IMR-90 (cell line): ENCODE data around the gene PCBP4. TPM values are rescaled to one million over a fixed set of nuclear protein-coding genes. Genes with fewer than 3 reads are reported as not detected.

ENCODE experiments used
- ATAC-seq: fragments of 200-7000 bp; cut with Tn5 transposase; 2 replicates; pipeline ENCODE4 v1.9.1; 2020; ENCODE audit warnings: low read depth, mild to moderate bottlenecking, moderate library complexity
- BruUV-seq: library from RNA; stranded (reverse); fragments of 400-500 nt; replicated peaks from 2 replicates; lab custom pipeline; 2021; lab: Mats Ljungman, UMichigan
- CTCF ChIA-PET: fragments of 300-600 bp; formaldehyde crosslinking; extraction: SDS; loops from one replicate; lab custom pipeline; 2021; ENCODE audit warnings: antibody characterized with exemption; lab: Yijun Ruan, JAX
- POLR2A ChIA-PET: fragments of 300-600 bp; sonication (Branson Sonifier 250); formaldehyde crosslinking; loops from one replicate; lab custom pipeline; 2022; ENCODE audit warnings: antibody characterized with exemption; ENCODE audit not compliant: unreplicated experiment; lab: Charles Lee
- DNase-seq: peaks from one replicate; pipeline ENCODE4 v3.0.0; 2013
- H2AFZ ChIP-seq: replicated peaks from 2 replicates; pipeline ENCODE3; 2013; ENCODE audit warnings: low read length, mild to moderate bottlenecking; ENCODE audit not compliant: poor library complexity
- H2AK5ac ChIP-seq: 2 replicates; pipeline ENCODE4 v1.6.1; 2013; ENCODE audit warnings: low read depth, low read length, inconsistent platforms
- H2AK9ac ChIP-seq: replicated peaks from 2 replicates; pipeline ENCODE3; 2013; ENCODE audit warnings: mild to moderate bottlenecking, low read depth, low read length, moderate library complexity; ENCODE audit not compliant: poor library complexity
- H2BK120ac ChIP-seq: 2 replicates; pipeline ENCODE4 v1.6.1; 2013; ENCODE audit warnings: low read depth, low read length, inconsistent platforms
- H2BK15ac ChIP-seq: 3 replicates; pipeline ENCODE4 v1.6.1; 2013; ENCODE audit warnings: low read depth, low read length, inconsistent platforms
- H2BK20ac ChIP-seq: 2 replicates; pipeline ENCODE4 v1.6.1; 2013; ENCODE audit warnings: low read depth, mild to moderate bottlenecking, inconsistent platforms, low read length, moderate library complexity
- H2BK5ac ChIP-seq: 2 replicates; pipeline ENCODE4 v1.6.1; 2013; ENCODE audit warnings: mild to moderate bottlenecking, low read depth, low read length, inconsistent platforms; ENCODE audit not compliant: poor library complexity, severe bottlenecking
- H3K14ac ChIP-seq: replicated peaks from 2 replicates; pipeline ENCODE4 v1.6.1; 2013; ENCODE audit warnings: low read depth, low read length, inconsistent platforms
- H3K18ac ChIP-seq: 2 replicates; pipeline ENCODE4 v1.6.1; 2013; ENCODE audit warnings: low read depth, low read length, control low read depth
- H3K23ac ChIP-seq: 2 replicates; pipeline ENCODE4 v1.6.1; 2013; ENCODE audit warnings: low read depth, low read length, inconsistent platforms
- H3K27ac ChIP-seq: 2 replicates; pipeline ENCODE4 v1.5.1; 2013; ENCODE audit warnings: mild to moderate bottlenecking, control low read depth, low read length; ENCODE audit not compliant: insufficient read depth
- H3K27me3 ChIP-seq: 2 replicates; pipeline ENCODE4 v1.6.1; 2013; ENCODE audit warnings: low read length; ENCODE audit not compliant: control insufficient read depth, insufficient read depth
- H3K36me3 ChIP-seq: 2 replicates; pipeline ENCODE4 v1.6.1; 2013; ENCODE audit warnings: low read length, mixed read lengths; ENCODE audit not compliant: control insufficient read depth, insufficient read depth
- H3K4ac ChIP-seq: 2 replicates; pipeline ENCODE4 v1.6.1; 2013; ENCODE audit warnings: low read depth, low read length, inconsistent platforms
- H3K4me1 ChIP-seq: 2 replicates; pipeline ENCODE4 v1.6.1; 2013; ENCODE audit warnings: low read length, mixed read lengths; ENCODE audit not compliant: control insufficient read depth, insufficient read depth
- H3K4me2 ChIP-seq: 2 replicates; pipeline ENCODE4 v1.6.1; 2013; ENCODE audit warnings: low read depth, mild to moderate bottlenecking, control low read depth, low read length, moderate library complexity
- H3K4me3 ChIP-seq: 2 replicates; pipeline ENCODE4 v1.5.1; 2013; ENCODE audit warnings: low read depth, mild to moderate bottlenecking, control low read depth, low read length, moderate library complexity; ENCODE audit not compliant: insufficient read depth
- H3K56ac ChIP-seq: 2 replicates; pipeline ENCODE4 v1.6.1; 2013; ENCODE audit warnings: low read length, inconsistent platforms; ENCODE audit not compliant: insufficient read depth; ENCODE audit errors: extremely low read depth
- H3K79me1 ChIP-seq, 2 experiments: 2 replicates each; pipeline ENCODE4 v1.6.1; 2013; ENCODE audit warnings: low read length in 2 of 2, inconsistent platforms in 1 of 2, low read depth in 1 of 2
- H3K9ac ChIP-seq: 2 replicates; pipeline ENCODE4 v1.6.1; 2013; ENCODE audit warnings: low read depth, low read length, control low read depth
- H3K9me1 ChIP-seq: 2 replicates; pipeline ENCODE4 v1.6.1; 2013; ENCODE audit warnings: low read length, inconsistent platforms; ENCODE audit not compliant: insufficient read depth
- H3K9me3 ChIP-seq: 2 replicates; pipeline ENCODE4 v1.6.1; 2013; ENCODE audit warnings: low read length; ENCODE audit not compliant: control insufficient read depth, insufficient read depth
- H4K20me1 ChIP-seq: 2 replicates; pipeline ENCODE4 v1.6.1; 2013; ENCODE audit warnings: low read length, inconsistent platforms; ENCODE audit not compliant: insufficient read depth
- H4K5ac ChIP-seq: 2 replicates; pipeline ENCODE4 v1.6.1; 2013; ENCODE audit warnings: mild to moderate bottlenecking, low read depth, low read length, control low read depth
- H4K8ac ChIP-seq, 2 experiments: 2 replicates each; pipeline ENCODE4 v1.6.1; 2013; ENCODE audit warnings: low read depth in 2 of 2, low read length in 2 of 2, control low read depth in 1 of 2, inconsistent platforms in 1 of 2
- H4K91ac ChIP-seq: 2 replicates; pipeline ENCODE4 v1.6.1; 2013; ENCODE audit warnings: low read depth, low read length, inconsistent platforms; ENCODE audit not compliant: insufficient read depth
- CHD1 ChIP-seq: IDR thresholded peaks from 2 replicates; pipeline ENCODE4 v1.6.1; 2012; ENCODE audit warnings: low read depth, low read length, improper control_type of control experiment
- FOS ChIP-seq: fragments of 150-350 bp; IDR thresholded peaks from 2 replicates; pipeline ENCODE4 v1.6.1; 2016; ENCODE audit warnings: low read depth, low read length
- MAZ ChIP-seq: IDR thresholded peaks from 2 replicates; pipeline ENCODE4 v1.6.1; 2012; ENCODE audit warnings: low read depth, mild to moderate bottlenecking, low read length, improper control_type of control experiment, moderate library complexity, borderline replicate concordance
- MXI1 ChIP-seq: IDR thresholded peaks from 2 replicates; pipeline ENCODE4 v1.6.1; 2012; ENCODE audit warnings: low read depth, mild to moderate bottlenecking, low read length, moderate library complexity, borderline replicate concordance
- NFE2L2 ChIP-seq: fragments of 150-350 bp; IDR thresholded peaks from 2 replicates; pipeline ENCODE4 v1.6.1; 2016; ENCODE audit warnings: low read depth, mild to moderate bottlenecking, low read length
- POLR2A ChIP-seq: IDR thresholded peaks from 2 replicates; pipeline ENCODE4 v1.6.1; 2012; ENCODE audit warnings: mild to moderate bottlenecking, low read depth, low read length
- RAD21 ChIP-seq: IDR thresholded peaks from 2 replicates; pipeline ENCODE4 v1.6.1; 2012; ENCODE audit warnings: low read length, improper control_type of control experiment
- RCOR1 ChIP-seq: IDR thresholded peaks from 2 replicates; pipeline ENCODE4 v1.6.1; 2012; ENCODE audit warnings: mild to moderate bottlenecking, low read length, improper control_type of control experiment; ENCODE audit not compliant: insufficient replicate concordance
- RFX5 ChIP-seq: IDR thresholded peaks from 2 replicates; pipeline ENCODE4 v1.8.0; 2012; ENCODE audit warnings: low read depth, mild to moderate bottlenecking, low read length, moderate library complexity
- SMC3 ChIP-seq: fragments of 150-350 bp; IDR thresholded peaks from 2 replicates; pipeline ENCODE4 v1.6.1; 2016; ENCODE audit warnings: low read depth, mild to moderate bottlenecking, antibody characterized with exemption, low read length, moderate library complexity
- USF2 ChIP-seq: fragments of 150-350 bp; IDR thresholded peaks from 2 replicates; pipeline ENCODE4 v1.6.1; 2017; ENCODE audit warnings: mild to moderate bottlenecking, antibody characterized with exemption, low read length, low read depth
- WGBS, 2 experiments: methylation state at CpG; one replicate each; pipeline versions ENCODE4 v1.1.5 to v1.1.7; 2013; ENCODE audit warnings: missing lambda C conversion rate in 2 of 2; ENCODE audit not compliant: insufficient read length in 1 of 2; ENCODE audit errors: extremely low coverage in 2 of 2; 5-methylcytosine and 5-hydroxymethylcytosine counted together
- dilution Hi-C: fragments of 300-500 bp; cut with HindIII; formaldehyde crosslinking; loops from one replicate; pipeline ENCODE4 v1.14.3; 2018; ENCODE audit warnings: low sequenced_read_pairs; ENCODE audit not compliant: unreplicated experiment
- in situ Hi-C: fragments of 300-500 bp; cut with MboI; formaldehyde crosslinking; loops from 3 replicates; pipeline ENCODE4 v1.14.3; 2019; ENCODE audit warnings: low sequenced_read_pairs, inconsistent platforms, mixed read lengths
- intact Hi-C: fragments of 100-400 bp; cut with micrococcal nuclease; formaldehyde crosslinking; loops from 2 replicates; pipeline ENCODE4 v1.10.0; 2022
- polyA plus RNA-seq, 3 experiments: library from polyadenylated mRNA; depleted of rRNA; stranded (reverse); fragments of >200 nt; gene quantifications; 2 replicates each; pipeline ENCODE4 v1.2.3, GENCODE V29; 2012; ENCODE audit warnings: low replicate concordance in 1 of 3
- total RNA-seq: library from RNA; depleted of rRNA; stranded (reverse); fragments of >200 nt; gene quantifications from 2 replicates; pipeline ENCODE4 v1.2.3, GENCODE V29; 2012
- TF ChIP-seq, protein P1 (sequence below): conservative IDR thresholded peaks from 2 replicates; pipeline ENCODE4 v1.5.1; 2012; ENCODE audit warnings: mild to moderate bottlenecking, low read depth, low read length, improper control_type of control experiment

The PCBP4 gene
- total and polyA plus RNA-seq, 2 of the 4 experiments (the other 2 are of a cell fraction): 70.8 to 110 TPM

GRCh38 chr3:51983578-51984268 lies 16.5 kb upstream of the PCBP4 start (continued):
- TF ChIP-seq RCOR1: no peak

DNA sequence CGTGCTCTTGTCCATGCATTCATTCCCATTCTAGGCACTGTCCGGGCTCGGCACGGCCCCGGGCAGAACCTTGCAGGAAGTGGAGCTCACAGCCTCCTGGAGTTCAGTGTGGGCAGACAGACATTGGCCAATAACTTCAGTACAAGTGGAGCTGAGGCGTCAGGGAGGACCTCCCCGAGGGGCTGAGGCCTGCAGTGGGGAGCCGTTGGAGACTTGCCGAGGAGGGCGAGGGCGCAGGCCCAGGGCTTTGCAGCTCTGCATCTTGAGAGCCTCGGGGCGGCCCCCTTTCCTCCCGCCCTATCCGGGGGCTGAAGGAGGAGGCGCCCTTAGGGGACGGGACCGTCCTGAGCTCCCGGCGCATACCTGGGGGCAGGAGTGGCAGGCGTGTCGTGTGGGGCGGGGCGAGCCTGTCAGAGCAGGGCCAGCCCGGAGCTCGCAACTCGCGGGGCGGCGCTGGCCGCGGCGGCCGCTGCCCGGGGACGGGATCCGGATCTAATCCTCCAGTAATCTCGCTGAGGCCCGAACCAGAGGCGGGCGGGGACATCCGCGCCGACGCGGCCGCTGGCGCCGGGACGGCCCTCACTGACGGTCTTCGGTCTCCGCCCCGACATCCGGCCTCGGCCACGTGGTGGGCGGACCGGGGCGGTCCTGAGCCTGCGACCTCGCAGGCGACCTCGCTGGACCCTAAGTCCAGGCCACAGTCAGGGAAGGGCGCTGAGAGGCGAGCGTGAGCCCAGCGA lies 15.8 kb upstream of the PCBP4 start, which contains the start of gene ACY1:
Gene ACY1 (plus strand): TSS at position 698 of the 740 bp plus-strand sequence. CDS start 530 bp downstream, outside the sequence.
- peak within 1 kb of the TSS; percentile 85 for H2AFZ ChIP-seq
- in situ Hi-C loops: no loop called here
- POLR2A ChIA-PET: interaction anchor here (1.0 kb wide), 2 partner anchors 9 to 26 kb away, joined by 3 to 6 read pairs; no protein-coding TSS in a partner anchor
- TF ChIP-seq MXI1 (peak; percentile 89), CHD1 (no peak), SMC3 (no peak), RAD21 (no peak), USF2 (peak; percentile 91), MAZ (0 out of 2 replicates have a peak, but pooled peaks have one; percentile 6), NFE2L2 (no peak), RFX5 (no peak), FOS (no peak), POLR2A (peak; percentile 74)
- TF ChIP-seq, protein P1, sequence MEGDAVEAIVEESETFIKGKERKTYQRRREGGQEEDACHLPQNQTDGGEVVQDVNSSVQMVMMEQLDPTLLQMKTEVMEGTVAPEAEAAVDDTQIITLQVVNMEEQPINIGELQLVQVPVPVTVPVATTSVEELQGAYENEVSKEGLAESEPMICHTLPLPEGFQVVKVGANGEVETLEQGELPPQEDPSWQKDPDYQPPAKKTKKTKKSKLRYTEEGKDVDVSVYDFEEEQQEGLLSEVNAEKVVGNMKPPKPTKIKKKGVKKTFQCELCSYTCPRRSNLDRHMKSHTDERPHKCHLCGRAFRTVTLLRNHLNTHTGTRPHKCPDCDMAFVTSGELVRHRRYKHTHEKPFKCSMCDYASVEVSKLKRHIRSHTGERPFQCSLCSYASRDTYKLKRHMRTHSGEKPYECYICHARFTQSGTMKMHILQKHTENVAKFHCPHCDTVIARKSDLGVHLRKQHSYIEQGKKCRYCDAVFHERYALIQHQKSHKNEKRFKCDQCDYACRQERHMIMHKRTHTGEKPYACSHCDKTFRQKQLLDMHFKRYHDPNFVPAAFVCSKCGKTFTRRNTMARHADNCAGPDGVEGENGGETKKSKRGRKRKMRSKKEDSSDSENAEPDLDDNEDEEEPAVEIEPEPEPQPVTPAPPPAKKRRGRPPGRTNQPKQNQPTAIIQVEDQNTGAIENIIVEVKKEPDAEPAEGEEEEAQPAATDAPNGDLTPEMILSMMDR: no peak

More for the DNA sequence above, 15.8 kb upstream of the PCBP4 start, which contains the start of gene ACY1:
- H2AK9ac ChIP-seq: peak within 1 kb of the TSS; percentile 96
- peak within 1 kb of the TSS; percentile 43; the same call in 1 of the 2 replicates for H2BK120ac ChIP-seq
- peak within 1 kb of the TSS; percentile 45 to 79 for H4K8ac ChIP-seq
- no peaks in the 10 kb centered on the region; the same call in 1 of the 2 replicates for H3K36me3 ChIP-seq
- CTCF ChIA-PET: interaction anchor here (1.3 kb wide), 1 partner anchor 9 kb away, joined by 3 read pairs; the partner anchor contains the start of gene ABHD14B
- H3K79me1 ChIP-seq: peaks cover 5 to 44% of the 10 kb centered on the region in 2 experiments; a peak in 3 of 4 replicates
- H4K20me1 ChIP-seq: peaks cover 4% of the 10 kb centered on the region
- peak within 1 kb of the TSS; percentile 97 for H3K4me2 ChIP-seq
- H3K4ac ChIP-seq: peak within 1 kb of the TSS; percentile 84
- H4K91ac ChIP-seq: peak within 1 kb of the TSS; percentile 78
- H3K27ac ChIP-seq: peak within 1 kb of the TSS; percentile 90
- H3K23ac ChIP-seq: peak within 1 kb of the TSS; percentile 78; the same call in 1 of the 2 replicates
- H3K18ac ChIP-seq: peak within 1 kb of the TSS; percentile 74
- no peaks in the 10 kb centered on the region for H3K9me3 ChIP-seq
- peak within 1 kb of the TSS; percentile 84 for H3K9ac ChIP-seq
- H3K4me1 ChIP-seq: peaks cover 11% of the 10 kb centered on the region
- peaks cover 7% of the 10 kb centered on the region for H3K9me1 ChIP-seq
- WGBS, 2 experiments: 3% methylated on average over 27 of the region's 68 CpGs; no CpG with 5 or more reads in 1 of the 2 experiments
- dilution Hi-C loops (no loop called here), intact Hi-C loops (loop anchor here (2.0 kb wide), 1 partner anchor 40 kb away; the partner anchor contains the start of gene PARP3)
- H2BK5ac ChIP-seq: peak within 1 kb of the TSS; percentile 84
- ATAC-seq: peak; percentile 88
- H4K5ac ChIP-seq: peak within 1 kb of the TSS; percentile 80
- peak within 1 kb of the TSS; percentile 63 for H3K4me3 ChIP-seq
- peak; percentile 81 for DNase-seq
- peak within 1 kb of the TSS; percentile 98 for H2AK5ac ChIP-seq
- H3K27me3 ChIP-seq: no peaks in the 10 kb centered on the region
- H3K56ac ChIP-seq: peak within 1 kb of the TSS; percentile 80
- no TSS peak for BruUV-seq
- H3K14ac ChIP-seq: peak within 1 kb of the TSS; percentile 87
- peak within 1 kb of the TSS; percentile 46; the same call in 1 of the 3 replicates for H2BK15ac ChIP-seq
- H2BK20ac ChIP-seq: peak within 1 kb of the TSS; percentile 48; the same call in 1 of the 2 replicates
